Ovary (tissue), 3 donors: Measurements from ENCODE around the gene RFC3.

Source experiments
- CTCF ChIP-seq, 3 donors: fragments of 450-650 bp in 2 of 3; fragments of 200-600 bp in 1 of 3; IDR thresholded peaks; one replicate each; pipeline versions ENCODE4 v1.5.1 to v1.8.0; 2016 to 2022; ENCODE audit warnings: antibody characterized with exemption in 3 of 3, mild to moderate bottlenecking in 1 of 3
- POLR2A ChIP-seq: fragments of 450-650 bp; IDR thresholded peaks from one replicate; pipeline ENCODE4 v1.6.1; 2017; ENCODE audit warnings: antibody characterized with exemption, mild to moderate bottlenecking, moderate library complexity
- donor health status: DM: no; HTN: no; CAD: no.

- TF ChIP-seq CTCF (IDR thresholded peaks at IDR 0.05) (no peak), POLR2A (no peak)
Measured at GRCh38 chr13:33845572-33846302, 27.8 kb downstream of the RFC3 start.
